ENCODE results near the gene LRRC18.

The LRRC18 gene

GRCh38 chr10:48898426-48898825 is 41.2 kb downstream of the LRRC18 start:
- no peak for TF ChIP-seq CTCF (IDR thresholded peaks at IDR 0.05; ENCODE audit: borderline replicate concordance, control extremely low read depth, extremely low read depth, insufficient read depth, missing control alignments)
- DNase-seq (ENCODE audit: low spot score) = no peak
- in situ Hi-C loops (cut with MboI; ENCODE audit: low sequenced_read_pairs, unreplicated experiment) = no loop called here

DNA sequence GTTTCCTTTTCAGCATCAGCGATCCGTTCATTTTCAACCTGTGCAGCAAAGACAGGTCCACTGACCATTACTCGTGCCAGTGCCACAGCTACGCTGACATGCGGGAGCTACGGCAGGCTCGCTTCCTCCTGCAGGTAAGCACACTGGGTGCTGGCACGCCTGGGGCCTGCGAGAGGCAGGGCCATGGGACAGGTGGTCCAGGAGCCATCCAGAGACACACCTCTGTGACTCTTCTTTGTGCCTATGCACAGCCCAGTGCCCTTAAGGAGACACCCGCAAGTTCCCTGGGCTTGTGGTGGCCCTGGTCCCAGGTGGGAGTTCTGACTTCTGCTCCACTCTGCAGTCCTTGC is 42.2 kb downstream of the LRRC18 start:
- TF ChIP-seq CTCF (IDR thresholded peaks at IDR 0.05; ENCODE audit: borderline replicate concordance, control extremely low read depth, extremely low read depth, insufficient read depth, missing control alignments) = no peak
- DNase-seq (ENCODE audit: low spot score) = no peak
- in situ Hi-C loops (cut with MboI; ENCODE audit: low sequenced_read_pairs, unreplicated experiment) = no loop called here

DNA sequence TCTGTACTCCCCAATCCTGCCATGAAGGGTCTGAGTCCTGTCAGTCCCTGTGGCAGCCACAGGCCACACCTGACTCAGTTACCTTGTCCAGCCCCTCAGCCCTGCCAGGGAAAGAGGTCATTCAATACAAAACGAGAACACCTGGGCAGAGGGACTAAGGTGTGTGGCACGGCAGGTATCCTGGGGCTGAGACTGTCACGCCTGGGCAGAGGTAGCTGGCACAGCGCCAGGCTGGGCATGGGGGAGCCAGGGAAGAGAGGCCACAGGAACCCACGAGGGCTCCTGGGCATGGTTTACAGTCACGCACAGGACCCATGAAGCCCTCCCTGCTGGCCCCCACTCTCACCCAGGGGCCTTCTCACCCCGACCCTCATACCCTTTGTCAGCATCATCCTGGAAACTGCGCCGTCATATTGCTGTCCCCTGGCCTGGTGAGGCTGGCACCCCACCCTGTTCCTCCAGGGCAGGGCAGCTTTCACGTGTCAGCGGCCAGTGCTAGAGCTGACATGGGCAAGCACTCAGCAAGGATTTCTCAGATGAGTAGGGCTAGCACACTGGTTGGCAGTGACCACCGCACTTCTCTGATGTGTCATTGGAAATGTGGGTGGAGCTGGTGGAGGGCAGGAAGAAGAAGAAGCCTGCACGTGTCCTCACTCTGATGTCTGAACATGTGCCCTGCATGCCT is 42.7 kb downstream of the LRRC18 start:
- TF ChIP-seq CTCF (IDR thresholded peaks at IDR 0.05; ENCODE audit: borderline replicate concordance, control extremely low read depth, extremely low read depth, insufficient read depth, missing control alignments) = no peak
- in situ Hi-C loops (cut with MboI; ENCODE audit: low sequenced_read_pairs, unreplicated experiment) = no loop called here
- DNase-seq (ENCODE audit: low spot score) = no peak

- in situ Hi-C loops (cut with MboI; ENCODE audit: low sequenced_read_pairs, unreplicated experiment) = no loop called here
- DNase-seq (ENCODE audit: low spot score) = no peak
- TF ChIP-seq CTCF (IDR thresholded peaks at IDR 0.05; ENCODE audit: borderline replicate concordance, control extremely low read depth, extremely low read depth, insufficient read depth, missing control alignments) = no peak
Measured at GRCh38 chr10:48895803-48896195, 43.8 kb downstream of the LRRC18 start.

DNA sequence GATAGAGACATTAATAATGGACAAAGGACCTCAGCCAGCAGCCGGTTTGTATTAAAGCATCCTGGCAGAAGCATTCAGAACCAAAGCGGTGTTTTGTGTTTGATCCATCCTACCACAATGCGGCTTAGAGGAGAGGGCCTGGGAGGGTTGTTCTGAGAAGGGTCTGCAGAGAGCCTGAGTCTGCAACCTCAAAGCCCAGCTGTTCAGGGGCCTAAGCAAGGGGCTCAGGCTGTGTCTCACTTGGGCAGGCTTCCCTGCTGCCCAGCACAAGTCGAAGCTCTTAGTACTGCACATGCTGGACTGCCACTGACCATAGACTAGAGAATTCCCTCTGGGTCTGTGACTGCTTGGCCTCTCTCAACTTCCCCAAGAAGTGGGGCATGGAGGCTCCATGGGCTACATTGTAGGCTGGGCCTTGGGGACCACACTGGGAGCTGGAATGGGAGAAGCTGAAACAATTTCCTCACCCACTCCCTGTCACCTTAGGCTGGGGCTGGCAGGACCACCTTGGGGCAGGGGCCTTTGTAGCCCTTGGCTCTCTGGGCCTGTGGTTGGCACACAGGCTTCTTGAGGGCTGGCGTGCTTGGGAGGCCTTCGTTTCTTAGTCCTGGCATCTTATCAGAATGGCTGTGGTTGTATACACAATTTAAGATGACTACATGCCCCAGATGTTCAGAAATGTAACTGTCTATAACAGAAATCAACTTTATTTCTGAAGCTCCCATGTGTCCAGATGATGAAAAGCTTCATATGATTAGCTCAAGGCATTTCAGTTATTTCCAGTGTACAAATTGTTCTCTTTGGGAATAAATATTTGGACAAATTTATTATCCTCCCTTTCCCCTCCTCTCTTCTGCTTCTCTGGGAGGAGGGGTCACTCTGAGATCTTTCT is 44.5 kb downstream of the LRRC18 start:
- no peak for TF ChIP-seq CTCF (IDR thresholded peaks at IDR 0.05; ENCODE audit: borderline replicate concordance, control extremely low read depth, extremely low read depth, insufficient read depth, missing control alignments)
- DNase-seq (ENCODE audit: low spot score) = no peak
- in situ Hi-C loops (cut with MboI; ENCODE audit: low sequenced_read_pairs, unreplicated experiment) = no loop called here

GRCh38 chr10:48890888-48891850 is 48.5 kb downstream of the LRRC18 start:
- no peak for DNase-seq (ENCODE audit: low spot score)
- TF ChIP-seq CTCF (IDR thresholded peaks at IDR 0.05; ENCODE audit: borderline replicate concordance, control extremely low read depth, extremely low read depth, insufficient read depth, missing control alignments) = no peak
- in situ Hi-C loops (cut with MboI; ENCODE audit: low sequenced_read_pairs, unreplicated experiment) = no loop called here
